Activated naive CD4-positive, alpha-beta T cell (primary cell): ENCODE data around the gene RCC2.
A peak's percentile ranks its signal among the peaks of the same experiment; 100 is the strongest.
"Not testable (repeated sequence)": the region's sequence is repeated elsewhere in the genome, so short reads cannot be mapped to it uniquely, and the experiment has no call there.

Source experiments
- DNase-seq, 4 experiments: peaks; one replicate each; lab custom pipeline; 2025; lab: John Stamatoyannopoulos, UW

Gene RCC2

DNA sequence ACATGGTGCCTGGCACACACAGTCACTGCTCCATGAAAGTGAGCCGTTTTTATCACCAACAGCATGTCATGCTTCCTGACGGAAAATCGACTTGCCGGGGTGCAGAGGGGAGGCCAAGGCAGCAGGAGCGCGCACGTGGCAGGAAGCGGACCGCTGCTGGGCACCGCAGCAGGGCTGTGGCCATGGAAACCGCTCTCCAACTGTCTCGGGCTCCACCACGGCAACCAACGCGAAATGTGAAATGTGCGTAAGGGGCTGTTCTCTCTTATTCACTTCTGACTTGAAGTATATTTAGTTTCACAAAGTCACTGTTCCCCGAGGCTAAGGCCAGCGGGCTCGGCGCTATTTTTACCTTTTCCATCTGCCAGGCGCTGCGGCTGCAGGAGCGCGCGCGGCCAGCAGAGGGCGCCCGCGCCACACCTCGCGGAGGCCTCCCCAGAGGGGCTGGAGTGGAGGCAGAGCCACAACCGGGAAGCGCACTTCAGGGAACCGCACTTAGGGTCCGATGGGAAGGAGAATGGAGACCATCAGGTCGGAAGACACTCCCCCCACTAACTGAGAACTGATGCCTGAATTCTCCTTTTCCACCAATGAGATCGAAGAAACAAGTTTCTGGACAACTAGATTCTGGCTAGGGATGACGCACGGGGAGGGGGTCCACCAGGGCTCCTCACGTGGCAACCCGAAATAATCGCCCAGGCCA, 19.7 kb downstream of the RCC2 start:
- peak; percentile 15 to 69 (median 42) for DNase-seq

DNA sequence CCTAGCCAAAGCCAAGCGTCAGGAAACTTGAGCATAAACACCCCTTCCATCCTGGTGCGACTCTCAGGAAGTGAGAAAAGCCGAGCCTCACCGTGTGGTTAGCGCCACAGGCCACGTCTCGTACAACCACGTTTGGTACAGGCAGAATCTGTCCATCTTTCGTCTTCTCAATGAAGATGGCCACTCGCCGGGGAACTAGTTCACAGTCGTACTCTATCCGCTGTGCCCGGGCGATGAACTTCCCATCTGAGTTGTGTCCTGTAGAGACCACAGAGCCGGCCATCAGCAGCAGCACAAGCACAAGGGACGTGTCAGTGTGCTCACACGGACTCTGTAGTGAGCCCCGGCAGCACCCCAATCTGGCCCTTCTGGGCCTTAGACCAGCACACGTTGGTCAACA, 23.1 kb downstream of the RCC2 start:
- no peak for DNase-seq

DNA sequence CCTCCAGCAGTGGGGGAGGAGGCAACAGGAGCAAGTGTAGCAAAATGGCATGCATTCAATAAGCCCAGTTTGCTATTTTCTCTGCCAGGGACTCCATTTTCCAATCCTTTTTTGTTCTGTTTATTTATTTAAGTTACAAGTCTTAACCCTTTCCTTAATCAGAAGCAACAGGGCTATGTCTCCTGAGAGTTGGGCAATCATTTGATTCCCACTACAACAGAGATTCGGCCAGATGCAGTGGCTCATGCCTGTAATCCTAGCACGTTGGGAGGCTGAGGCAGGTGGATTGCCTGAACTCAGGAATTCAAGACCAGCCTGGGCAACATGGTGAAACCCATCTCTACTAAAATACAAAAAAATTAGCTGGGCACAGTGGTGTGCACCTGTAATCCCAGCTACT, 25.5 kb downstream of the RCC2 start:
- DNase-seq: no peak

GRCh38 chr1:17412093-17412870, 27.2 kb downstream of the RCC2 start:
- DNase-seq: no peak

GRCh38 chr1:17409391-17409811, 30.1 kb downstream of the RCC2 start:
- no peak for DNase-seq

GRCh38 chr1:17407786-17408514, 31.5 kb downstream of the RCC2 start:
- not testable (repeated sequence) for DNase-seq

- not testable (repeated sequence) for DNase-seq
These were observed 32.6 kb downstream of the RCC2 start for GRCh38 chr1:17406760-17407475.

DNA sequence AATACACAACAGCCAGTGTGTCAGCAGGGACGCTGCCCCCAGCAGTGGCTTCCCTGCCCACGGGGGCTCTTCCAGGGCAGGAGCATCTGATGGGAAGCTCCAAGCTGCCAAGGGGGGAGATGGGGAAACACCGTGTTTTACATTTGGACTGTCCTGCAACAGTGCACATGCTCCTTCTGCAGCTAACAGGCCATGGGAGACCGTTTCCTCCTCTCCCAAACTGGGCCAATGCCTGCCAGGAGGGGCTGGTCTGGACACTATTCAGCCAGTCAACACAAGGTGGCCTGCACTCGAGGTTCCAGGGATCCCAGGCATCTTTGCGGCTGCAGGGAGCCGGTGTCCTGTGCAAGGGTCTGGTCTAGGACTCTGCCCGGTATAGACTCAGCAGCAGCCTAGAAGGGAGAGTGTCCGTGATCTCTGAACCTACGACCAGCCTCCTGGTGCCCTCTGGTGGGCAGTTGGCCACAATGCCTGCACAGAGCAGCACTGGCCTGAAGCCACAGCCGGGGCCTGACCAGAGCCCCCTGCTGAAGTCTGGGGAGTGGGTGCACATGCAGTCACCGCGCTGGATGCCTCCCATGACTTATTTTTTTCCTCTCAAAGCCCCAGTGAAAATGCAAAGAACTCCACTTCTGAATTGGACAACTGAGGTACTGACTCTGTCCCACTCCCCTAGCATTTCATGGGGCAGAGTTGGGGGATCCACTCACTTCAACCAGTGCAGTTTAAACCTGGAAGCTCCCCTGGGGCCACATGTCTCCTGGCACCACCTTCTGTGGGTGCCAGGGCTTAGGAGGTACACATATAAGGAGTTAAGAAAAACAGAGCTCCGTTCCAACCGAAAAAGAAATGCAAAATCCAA, 33.3 kb downstream of the RCC2 start:
- DNase-seq: peak in 2 of 4 experiments; percentile 3 to 29

GRCh38 chr1:17404820-17405219, 34.7 kb downstream of the RCC2 start:
- no peak for DNase-seq

- no peak for DNase-seq
These were observed 35.3 kb downstream of the RCC2 start for GRCh38 chr1:17404034-17404684.

DNA sequence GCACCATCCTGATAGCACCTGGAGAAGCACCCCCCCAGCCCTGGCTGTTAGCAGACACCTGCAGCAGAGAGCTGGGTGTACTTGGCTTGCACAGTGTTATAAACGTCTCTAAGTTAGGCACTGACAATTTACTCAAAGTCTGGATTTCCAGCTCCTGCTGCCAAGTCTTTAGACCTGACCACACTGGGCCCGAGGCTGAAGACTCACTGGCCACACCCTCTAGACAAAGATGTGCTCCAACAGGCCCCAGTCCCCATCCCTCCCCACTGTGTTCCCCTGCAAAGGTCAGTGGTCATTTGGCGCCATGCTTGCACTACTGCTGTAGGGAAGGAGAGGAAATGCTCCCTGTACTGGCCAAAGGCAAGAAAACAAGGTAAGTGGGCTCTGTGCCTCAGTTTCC, 36.4 kb downstream of the RCC2 start:
- no peak for DNase-seq

DNA sequence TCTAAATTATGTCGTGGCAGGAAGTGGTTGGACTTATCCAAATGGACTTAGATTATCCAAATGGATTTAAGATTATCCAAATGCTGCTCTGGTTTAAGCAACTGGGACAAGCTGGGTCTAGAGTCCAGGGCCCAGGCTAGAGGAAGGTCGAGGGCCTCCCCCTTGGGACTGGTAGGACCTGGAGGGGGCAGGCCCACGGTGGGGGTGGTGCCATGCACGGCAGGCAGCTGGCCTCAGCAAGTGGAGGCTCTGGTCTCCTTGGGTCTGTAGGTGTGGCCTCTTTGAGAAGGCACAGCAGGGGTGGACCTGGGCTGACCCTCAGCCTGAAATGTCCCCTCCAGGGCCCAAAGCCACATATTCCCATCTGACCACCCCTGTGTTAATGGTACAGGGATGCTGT, 37.6 kb downstream of the RCC2 start:
- no peak for DNase-seq

DNA sequence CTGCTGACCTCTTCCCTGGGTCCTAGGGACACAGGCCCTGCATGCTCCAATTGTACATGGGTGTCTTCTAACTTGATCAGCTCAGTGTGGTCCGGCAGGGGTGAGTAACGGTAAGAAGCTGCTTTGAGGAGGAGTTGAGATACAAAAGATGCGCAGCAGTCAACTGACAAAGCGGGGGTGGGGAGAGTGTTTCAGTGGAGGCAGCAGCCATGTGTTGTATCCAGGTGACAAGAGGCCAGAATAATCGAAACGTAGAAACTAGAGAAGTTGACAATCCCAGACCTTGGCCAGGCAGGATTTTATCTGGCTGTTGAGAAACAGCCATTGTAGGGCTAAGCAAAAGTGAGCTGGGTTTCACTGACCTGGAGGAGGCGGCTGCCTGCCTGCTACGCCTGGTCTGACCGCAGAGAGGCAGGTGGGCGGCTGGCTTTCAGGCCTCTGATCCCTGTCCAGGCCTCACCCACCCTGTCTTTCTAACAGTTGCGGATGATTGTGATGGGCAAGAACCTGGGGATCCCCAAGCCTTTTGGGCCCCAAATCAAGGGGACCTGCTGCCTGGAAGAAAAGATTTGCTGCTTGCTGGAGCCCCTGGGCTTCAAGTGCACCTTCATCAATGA, 38.6 kb downstream of the RCC2 start:
- DNase-seq: no peak

GRCh38 chr1:17397910-17398695, 41.4 kb downstream of the RCC2 start:
- DNase-seq: no peak

GRCh38 chr1:17393230-17393629, 46.2 kb downstream of the RCC2 start:
- DNase-seq: no peak

DNA sequence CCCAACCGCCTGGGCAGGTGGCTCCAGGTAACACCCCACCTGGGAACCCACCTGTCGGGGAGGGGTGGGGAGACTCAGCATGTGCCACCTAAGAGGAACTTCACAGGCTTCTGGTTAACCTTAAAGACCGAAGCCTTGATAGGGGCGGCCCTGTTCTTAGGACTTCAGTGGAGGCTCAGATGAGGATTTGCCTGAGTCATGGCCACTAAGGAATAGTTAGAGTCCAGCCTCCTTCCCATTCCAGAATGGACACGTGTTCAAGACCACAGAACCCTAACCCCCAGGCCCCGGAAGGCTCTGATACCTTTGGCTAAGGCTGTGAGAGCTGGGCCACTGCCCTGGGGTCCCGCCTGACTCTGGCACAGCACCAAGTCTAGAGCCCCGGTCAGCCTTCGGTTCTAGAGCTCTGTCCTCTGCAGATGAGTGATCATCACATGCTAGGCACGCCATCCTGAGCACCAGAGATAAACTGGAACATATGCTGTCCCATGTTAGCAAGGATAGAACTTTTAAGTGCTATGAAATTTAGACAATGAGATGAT, 47.2 kb downstream of the RCC2 start:
- no peak for DNase-seq

GRCh38 chr1:17381161-17381560, 58.3 kb downstream of the RCC2 start:
- no peak for DNase-seq

DNA sequence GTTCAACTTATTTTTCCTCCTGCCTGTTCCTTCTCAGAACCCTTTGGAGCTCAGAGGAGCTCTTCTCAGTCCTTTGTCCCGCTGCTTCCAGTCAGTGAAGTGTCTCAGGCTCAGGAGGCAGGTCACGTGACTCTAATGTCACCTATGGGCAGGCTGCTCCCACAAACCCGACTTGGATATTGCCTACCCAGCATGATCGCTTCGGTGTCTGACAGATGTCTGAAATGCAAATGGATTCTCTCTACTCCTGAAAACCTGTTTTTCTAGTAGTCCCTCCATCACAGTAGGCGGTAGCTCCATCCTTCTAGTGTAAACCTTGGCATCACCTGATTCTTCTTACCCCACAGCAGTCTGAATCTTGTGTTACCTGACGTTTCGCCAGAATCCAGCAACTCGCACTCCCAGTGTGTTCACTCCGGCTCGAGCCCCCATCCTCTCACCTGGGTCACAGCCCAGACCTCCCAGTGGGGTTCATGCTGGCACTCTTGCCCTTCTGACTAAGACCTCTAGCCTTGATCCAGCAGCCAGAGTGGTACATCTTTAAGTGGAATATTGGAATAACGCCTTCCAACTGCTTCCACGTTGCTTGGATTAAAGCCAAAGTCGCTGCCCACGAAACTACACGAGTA, 62.0 kb downstream of the RCC2 start:
- no peak for DNase-seq

DNA sequence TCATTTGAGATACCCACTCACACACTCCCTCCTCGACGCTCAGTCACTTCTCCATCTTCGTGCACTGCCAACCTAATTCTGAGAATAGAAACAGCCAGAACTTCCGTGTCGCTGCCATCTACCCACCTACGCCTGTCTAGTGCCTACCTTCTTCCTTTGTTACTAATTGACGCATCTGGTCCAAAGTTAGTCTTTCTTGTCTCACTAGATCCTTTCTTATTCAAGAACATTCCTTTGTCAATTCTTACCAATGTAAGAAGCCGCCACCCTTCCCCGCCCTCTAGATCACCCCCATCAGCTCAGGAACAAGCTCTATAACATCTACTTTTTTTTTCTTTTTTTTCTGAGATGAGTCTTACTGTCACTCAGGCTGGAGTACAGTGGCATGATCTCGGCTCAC, 63.8 kb downstream of the RCC2 start:
- no peak for DNase-seq
